Stimulated activated CD4-positive, alpha-beta T cell treated with anti-CD3 and anti-CD28 coated beads, Interleukin-12 subunit alpha, Interleukin-12 subunit beta, amount 100 ng/mL, for 24 hours (primary cell): ENCODE data around the gene OR6C76.

Experiments used
- DNase-seq, 2 experiments: peaks; one replicate each; pipeline ENCODE4 v3.0.0-alpha.2; 2020; ENCODE audit warnings: low read depth in 2 of 2

OR6C76 gene

GRCh38 chr12:55469291-55469690, 43.2 kb downstream of the OR6C76 start:
- DNase-seq = no peak

GRCh38 chr12:55470088-55470829, 44.2 kb downstream of the OR6C76 start, which contains the start of gene OR6C70:
Gene OR6C70 (minus strand): TSS chr12:55470138. CDS start chr12:55470138, 0 bp downstream.
- DNase-seq = no peak

- no peak for DNase-seq
Measured at GRCh38 chr12:55472264-55472663, 46.2 kb downstream of the OR6C76 start.
